Thoracic aorta (tissue), 2 donors: ENCODE measurements around the gene CUX1. TPM values are rescaled to one million over a fixed set of nuclear protein-coding genes. Genes with fewer than 3 reads are reported as not detected.

Experiments used
- ATAC-seq: fragments of 150-250 bp; one replicate; pipeline ENCODE4 v1.8.0; 2017; ENCODE audit warnings: low read depth; ENCODE audit not compliant: insufficient number of reproducible peaks, low FRiP score
- DNase-seq: peaks from one replicate; pipeline ENCODE4 v3.0.0-alpha.2; 2020; ENCODE audit warnings: low spot score
- H3K27ac ChIP-seq, 2 donors: fragments of 200-600 bp; sonication (generic); 1 replicate in 1 of 2; 2 replicates in 1 of 2; pipeline ENCODE4 v1.5.1; 2016; ENCODE audit warnings: mild to moderate bottlenecking in 2 of 2, moderate library complexity in 2 of 2
- H3K27me3 ChIP-seq: fragments of 200-600 bp; sonication (generic); replicated peaks from 2 replicates; pipeline ENCODE4 v1.6.0; 2016; ENCODE audit warnings: mild to moderate bottlenecking; ENCODE audit not compliant: insufficient read depth
- H3K36me3 ChIP-seq: fragments of 200-600 bp; sonication (generic); one replicate; pipeline ENCODE4 v1.5.1; 2016
- H3K4me1 ChIP-seq, 2 donors: fragments of 200-600 bp; sonication (generic); 1 replicate in 1 of 2; 2 replicates in 1 of 2; pipeline versions ENCODE4 v1.5.1 to v1.6.0; 2016; ENCODE audit warnings: low read depth in 2 of 2, mild to moderate bottlenecking in 1 of 2; ENCODE audit not compliant: control insufficient read depth in 1 of 2
- H3K4me3 ChIP-seq: fragments of 200-600 bp; sonication (generic); 2 replicates; pipeline ENCODE4 v1.5.1; 2016; ENCODE audit warnings: mild to moderate bottlenecking
- H3K9me3 ChIP-seq: fragments of 200-600 bp; sonication (generic); 2 replicates; pipeline ENCODE4 v1.5.1; 2016
- total RNA-seq, 2 donors: library from RNA; depleted of rRNA; stranded (reverse); fragments of >200 nt; gene quantifications; one replicate each; pipeline versions ENCODE4 v1.1.0 to v1.2.3, GENCODE V29; 2016
- TF ChIP-seq, protein P1 (sequence below): fragments of 200-600 bp; sonication (generic); IDR thresholded peaks from one replicate; pipeline ENCODE4 v1.5.1; 2019; ENCODE audit warnings: antibody characterized with exemption

CUX1 gene
- total RNA-seq, 2 donors from 2014 or later, result 85.0 to 179 TPM

GRCh38 chr7:101891936-101892640 is 74.7 kb downstream of the CUX1 start:
- Histone ChIP-seq H3K4me3 (peak overlapping the region; percentile 26), H3K36me3 (no peaks in the 10 kb centered on the region), H3K9me3 (no peaks in the 10 kb centered on the region), H3K27ac (peak overlapping the region in 1 of 2 donors; percentile 49), H3K27me3 (no peaks in the 10 kb centered on the region), H3K4me1 (peaks cover 9 to 47% of the 10 kb centered on the region in 2 donors)
- no peak for DNase-seq
- TF ChIP-seq, protein P1, sequence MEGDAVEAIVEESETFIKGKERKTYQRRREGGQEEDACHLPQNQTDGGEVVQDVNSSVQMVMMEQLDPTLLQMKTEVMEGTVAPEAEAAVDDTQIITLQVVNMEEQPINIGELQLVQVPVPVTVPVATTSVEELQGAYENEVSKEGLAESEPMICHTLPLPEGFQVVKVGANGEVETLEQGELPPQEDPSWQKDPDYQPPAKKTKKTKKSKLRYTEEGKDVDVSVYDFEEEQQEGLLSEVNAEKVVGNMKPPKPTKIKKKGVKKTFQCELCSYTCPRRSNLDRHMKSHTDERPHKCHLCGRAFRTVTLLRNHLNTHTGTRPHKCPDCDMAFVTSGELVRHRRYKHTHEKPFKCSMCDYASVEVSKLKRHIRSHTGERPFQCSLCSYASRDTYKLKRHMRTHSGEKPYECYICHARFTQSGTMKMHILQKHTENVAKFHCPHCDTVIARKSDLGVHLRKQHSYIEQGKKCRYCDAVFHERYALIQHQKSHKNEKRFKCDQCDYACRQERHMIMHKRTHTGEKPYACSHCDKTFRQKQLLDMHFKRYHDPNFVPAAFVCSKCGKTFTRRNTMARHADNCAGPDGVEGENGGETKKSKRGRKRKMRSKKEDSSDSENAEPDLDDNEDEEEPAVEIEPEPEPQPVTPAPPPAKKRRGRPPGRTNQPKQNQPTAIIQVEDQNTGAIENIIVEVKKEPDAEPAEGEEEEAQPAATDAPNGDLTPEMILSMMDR, result no peak
- no peak for ATAC-seq

DNA sequence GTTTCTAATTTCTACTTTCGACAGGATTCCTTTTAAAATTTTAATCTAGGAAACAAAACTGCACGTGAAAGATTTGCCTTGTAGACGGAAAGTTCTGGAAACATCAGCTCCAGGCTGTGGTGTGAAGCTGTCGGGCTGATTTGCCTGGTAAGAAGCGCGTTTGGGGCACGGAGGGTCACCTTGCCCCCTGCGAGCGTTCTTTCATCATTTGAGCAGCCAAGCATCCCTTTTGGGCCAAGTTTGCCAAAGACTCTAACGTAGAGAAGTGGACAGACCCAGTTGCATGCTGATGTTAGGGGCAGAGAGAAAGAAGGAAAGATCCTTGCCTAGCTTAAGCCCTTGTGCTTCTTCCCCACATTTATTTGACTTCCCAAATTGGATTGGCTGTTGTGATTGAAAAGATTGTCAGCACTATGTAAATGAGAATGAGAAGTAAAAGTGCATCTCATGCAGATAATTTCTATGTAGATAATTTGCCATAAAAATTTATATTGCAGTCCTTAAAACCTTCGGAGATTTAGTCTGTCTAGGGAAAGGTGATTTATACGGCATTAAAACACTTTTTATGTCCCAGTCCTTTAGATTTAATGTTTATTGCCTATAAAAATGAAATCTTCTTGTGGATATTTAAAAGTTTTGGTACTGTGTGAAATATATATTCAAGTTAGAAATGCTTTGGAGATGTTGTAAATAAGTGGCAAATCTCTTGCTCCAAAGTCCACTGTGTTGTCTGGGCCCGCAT is 76.1 kb downstream of the CUX1 start:
- peak overlapping the region in 1 of 2 donors; percentile 17 for H3K27ac ChIP-seq

DNA sequence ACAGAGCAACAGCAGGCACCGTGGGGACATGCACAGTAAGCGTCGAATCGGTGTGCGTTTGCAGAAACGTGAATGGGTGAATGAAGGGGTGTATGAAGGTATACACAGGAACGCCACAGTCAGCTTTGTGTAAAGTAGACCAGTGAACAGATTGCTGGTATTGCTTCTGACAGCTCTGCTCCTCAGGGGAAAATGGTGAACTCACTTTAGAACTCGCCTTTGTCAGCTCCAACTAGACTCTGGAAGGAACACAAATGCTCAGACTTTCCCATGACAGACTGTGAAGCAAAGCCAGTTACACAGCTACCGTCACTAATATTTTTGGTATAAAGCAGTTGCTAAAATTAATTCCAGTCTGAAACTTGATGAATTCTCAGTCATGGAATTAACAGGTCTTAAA is 78.9 kb downstream of the CUX1 start:
- DNase-seq (no peak), ATAC-seq (peak; percentile 41)
- Histone ChIP-seq H3K27me3 (no peaks in the 10 kb centered on the region), H3K9me3 (no peaks in the 10 kb centered on the region), H3K4me3 (peak overlapping the region; percentile 19), H3K27ac (peak overlapping the region; percentile 16 to 81), H3K36me3 (no peaks in the 10 kb centered on the region), H3K4me1 (peaks cover 36 to 73% of the 10 kb centered on the region in 2 donors)
- TF ChIP-seq, protein P1, result no peak

More for the DNA sequence above, 76.1 kb downstream of the CUX1 start:
- no peak for DNase-seq
- Histone ChIP-seq H3K36me3 (no peaks in the 10 kb centered on the region), H3K4me1 (peaks cover 16 to 49% of the 10 kb centered on the region in 2 donors), H3K9me3 (no peaks in the 10 kb centered on the region), H3K27me3 (no peaks in the 10 kb centered on the region), H3K4me3 (no peak overlapping the region)
- TF ChIP-seq, protein P1, result no peak
- no peak for ATAC-seq

- Histone ChIP-seq H3K27me3 (no peaks in the 10 kb centered on the region), H3K9me3 (no peaks in the 10 kb centered on the region), H3K4me3 (no peak overlapping the region), H3K27ac (peak overlapping the region; percentile 16 to 81), H3K4me1 (peaks cover 39 to 73% of the 10 kb centered on the region in 2 donors), H3K36me3 (no peaks in the 10 kb centered on the region)
- no peak for DNase-seq
- TF ChIP-seq, protein P1, result no peak
- ATAC-seq, result no peak
Measured at GRCh38 chr7:101896941-101897340, 79.5 kb downstream of the CUX1 start.

DNA sequence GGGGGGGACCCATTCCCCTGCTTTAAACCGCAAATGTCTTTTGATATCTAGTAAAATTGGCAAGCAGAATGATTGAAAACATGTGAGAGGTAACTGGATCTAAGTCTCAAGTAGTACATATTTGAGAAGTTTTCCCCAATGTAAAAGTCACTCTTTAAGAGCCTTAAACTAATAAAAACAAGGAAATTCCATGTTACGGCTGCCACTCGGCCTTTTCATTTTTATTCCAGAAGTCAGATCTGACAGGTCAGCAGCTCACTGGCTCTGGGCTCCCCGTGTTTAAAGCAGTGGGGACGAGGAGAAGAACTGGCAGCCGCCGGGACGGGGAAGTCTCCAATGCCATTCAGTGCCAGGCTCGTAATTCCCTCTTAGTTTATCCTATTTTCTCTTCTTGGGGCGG is 80.7 kb downstream of the CUX1 start:
- H3K36me3 ChIP-seq, result no peaks in the 10 kb centered on the region
- no peak for DNase-seq
- H3K4me3 ChIP-seq, result peak overlapping the region; percentile 31
- H3K4me1 ChIP-seq, result peaks cover 36 to 73% of the 10 kb centered on the region in 2 donors
- TF ChIP-seq, protein P1, result no peak
- H3K27me3 ChIP-seq, result no peaks in the 10 kb centered on the region
- no peak for ATAC-seq
- no peaks in the 10 kb centered on the region for H3K9me3 ChIP-seq
- peak overlapping the region; percentile 52 to 77 for H3K27ac ChIP-seq
